Gastroesophageal sphincter (tissue), 3 donors: Measurements from ENCODE around the gene L3MBTL2.

Experiments
- EP300 ChIP-seq: sonication (generic); formaldehyde crosslinking; IDR thresholded peaks from one replicate; pipeline ENCODE4 v1.6.1; 2017; ENCODE audit warnings: antibody characterized with exemption, mild to moderate bottlenecking
- POLR2A ChIP-seq, 2 donors: fragments of 450-650 bp; IDR thresholded peaks; one replicate each; pipeline ENCODE4 v1.6.1; 2017; ENCODE audit warnings: antibody characterized with exemption in 2 of 2, mild to moderate bottlenecking in 2 of 2, moderate library complexity in 1 of 2
- POLR2AphosphoS5 ChIP-seq: sonication (generic); formaldehyde crosslinking; IDR thresholded peaks from one replicate; pipeline ENCODE4 v1.6.1; 2017; ENCODE audit warnings: antibody characterized with exemption
- TF ChIP-seq, protein P1 (sequence below), 4 experiments: fragments of 200-600 bp in 2 of 4; fragments of 450-650 bp in 2 of 4; sonication (generic) in 1 of 4; IDR thresholded peaks; one replicate each; pipeline ENCODE4 v1.5.1; 2017 to 2019; ENCODE audit warnings: antibody characterized with exemption in 4 of 4, mild to moderate bottlenecking in 2 of 4, moderate library complexity in 2 of 4

- TF ChIP-seq, protein P1, sequence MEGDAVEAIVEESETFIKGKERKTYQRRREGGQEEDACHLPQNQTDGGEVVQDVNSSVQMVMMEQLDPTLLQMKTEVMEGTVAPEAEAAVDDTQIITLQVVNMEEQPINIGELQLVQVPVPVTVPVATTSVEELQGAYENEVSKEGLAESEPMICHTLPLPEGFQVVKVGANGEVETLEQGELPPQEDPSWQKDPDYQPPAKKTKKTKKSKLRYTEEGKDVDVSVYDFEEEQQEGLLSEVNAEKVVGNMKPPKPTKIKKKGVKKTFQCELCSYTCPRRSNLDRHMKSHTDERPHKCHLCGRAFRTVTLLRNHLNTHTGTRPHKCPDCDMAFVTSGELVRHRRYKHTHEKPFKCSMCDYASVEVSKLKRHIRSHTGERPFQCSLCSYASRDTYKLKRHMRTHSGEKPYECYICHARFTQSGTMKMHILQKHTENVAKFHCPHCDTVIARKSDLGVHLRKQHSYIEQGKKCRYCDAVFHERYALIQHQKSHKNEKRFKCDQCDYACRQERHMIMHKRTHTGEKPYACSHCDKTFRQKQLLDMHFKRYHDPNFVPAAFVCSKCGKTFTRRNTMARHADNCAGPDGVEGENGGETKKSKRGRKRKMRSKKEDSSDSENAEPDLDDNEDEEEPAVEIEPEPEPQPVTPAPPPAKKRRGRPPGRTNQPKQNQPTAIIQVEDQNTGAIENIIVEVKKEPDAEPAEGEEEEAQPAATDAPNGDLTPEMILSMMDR (IDR thresholded peaks at IDR 0.05) = no peak
- TF ChIP-seq POLR2AphosphoS5 (no peak), EP300 (no peak), POLR2A (IDR thresholded peaks at IDR 0.05) (no peak)
Observed at GRCh38 chr22:41201141-41201540, 4.0 kb upstream of the L3MBTL2 start.
